ENCODE measurements around the gene SLC6A12.

- TF ChIP-seq CTCF (IDR thresholded peaks at IDR 0.05) (no peak), POLR2A (IDR thresholded peaks at IDR 0.05) (no peak), EP300 (IDR thresholded peaks at IDR 0.05) (no peak), POLR2AphosphoS5 (IDR thresholded peaks at IDR 0.05) (no peak)
These were observed 35.8 kb downstream of the SLC6A12 start for GRCh38 chr12:177980-178828.
